ENCODE results near the gene PLN. TPM values are rescaled to one million over a fixed set of nuclear protein-coding genes. Genes with fewer than 3 reads are reported as not detected.

PLN gene
- total and polyA plus RNA-seq, 4 donors = 1.6 to 12.3 (median 6.7) TPM

GRCh38 chr6:118584911-118585310 is 36.8 kb downstream of the PLN start:
- no peak for ATAC-seq (ENCODE audit: insufficient read depth, low FRiP score)
- 93 to 98% methylated on average over 5 of the region's 5 CpGs for WGBS, 2 donors
- Histone ChIP-seq H3K9ac (ENCODE audit: insufficient read depth in 1 of 2, low read length in 2 of 2) (no peak overlapping the region), H3K27ac (ENCODE audit: low read depth in 1 of 2, low read length in 1 of 2) (no peak overlapping the region), H3K9me3 (ENCODE audit: control insufficient read depth in 4 of 4, insufficient read depth in 3 of 4, low read length in 3 of 4) (no peaks in the 10 kb centered on the region), H3K36me3 (ENCODE audit: control insufficient read depth in 4 of 4, insufficient read depth in 4 of 4, low read length in 4 of 4) (no peaks in the 10 kb centered on the region), H3K4me1 (ENCODE audit: control insufficient read depth in 5 of 5, insufficient read depth in 5 of 5, low read length in 5 of 5) (peaks cover 1 to 12% (median 10%) of the 10 kb centered on the region in 5 donors), H3K4me3 (no peak overlapping the region), H3K27me3 (ENCODE audit: control insufficient read depth in 3 of 3, insufficient read depth in 3 of 3, low read length in 2 of 3) (no peaks in the 10 kb centered on the region)
- no peak for DNase-seq
- TF ChIP-seq CTCF (IDR thresholded peaks at IDR 0.05; ENCODE audit: control extremely low read depth, extremely low read depth) = no peak

GRCh38 chr6:118586746-118587485 is 38.8 kb downstream of the PLN start:
- Histone ChIP-seq H3K36me3 (ENCODE audit: control insufficient read depth in 4 of 4, insufficient read depth in 4 of 4, low read length in 4 of 4) (no peaks in the 10 kb centered on the region), H3K27me3 (ENCODE audit: control insufficient read depth in 3 of 3, insufficient read depth in 3 of 3, low read length in 2 of 3) (no peaks in the 10 kb centered on the region), H3K9ac (ENCODE audit: insufficient read depth in 1 of 2, low read length in 2 of 2) (no peak overlapping the region), H3K4me3 (no peak overlapping the region), H3K4me1 (ENCODE audit: control insufficient read depth in 5 of 5, insufficient read depth in 5 of 5, low read length in 5 of 5) (peaks cover 5 to 17% (median 6%) of the 10 kb centered on the region in 5 donors), H3K9me3 (ENCODE audit: control insufficient read depth in 4 of 4, insufficient read depth in 3 of 4, low read length in 3 of 4) (no peaks in the 10 kb centered on the region), H3K27ac (ENCODE audit: low read depth in 1 of 2, low read length in 1 of 2) (no peak overlapping the region)
- no peak for DNase-seq
- WGBS, 2 donors = 95% methylated on average over 5 of the region's 5 CpGs
- TF ChIP-seq CTCF (IDR thresholded peaks at IDR 0.05; ENCODE audit: control extremely low read depth, extremely low read depth) = no peak
- no peak for ATAC-seq (ENCODE audit: insufficient read depth, low FRiP score)

- Histone ChIP-seq H3K27me3 (ENCODE audit: control insufficient read depth in 3 of 3, insufficient read depth in 3 of 3, low read length in 2 of 3) (no peaks in the 10 kb centered on the region), H3K9ac (ENCODE audit: insufficient read depth in 1 of 2, low read length in 2 of 2) (no peak overlapping the region), H3K27ac (ENCODE audit: low read depth in 1 of 2, low read length in 1 of 2) (no peak overlapping the region), H3K4me3 (no peak overlapping the region), H3K4me1 (ENCODE audit: control insufficient read depth in 5 of 5, insufficient read depth in 5 of 5, low read length in 5 of 5) (peaks cover 5 to 17% (median 6%) of the 10 kb centered on the region in 5 donors), H3K36me3 (ENCODE audit: control insufficient read depth in 4 of 4, insufficient read depth in 4 of 4, low read length in 4 of 4) (peaks cover 0 to under 1% (median 0%) of the 10 kb centered on the region in 4 donors), H3K9me3 (ENCODE audit: control insufficient read depth in 4 of 4, insufficient read depth in 3 of 4, low read length in 3 of 4) (no peaks in the 10 kb centered on the region)
- no peak for TF ChIP-seq CTCF (IDR thresholded peaks at IDR 0.05; ENCODE audit: control extremely low read depth, extremely low read depth)
- ATAC-seq (ENCODE audit: insufficient read depth, low FRiP score) (no peak), DNase-seq (no peak)
- 91 to 95% methylated on average over 5 of the region's 5 CpGs for WGBS, 2 donors
Observed at GRCh38 chr6:118588626-118589025, 40.5 kb downstream of the PLN start.

All from lung (tissue), 12 donors.